AG09309 (cell line): ENCODE results near the gene TOLLIP.

ENCODE experiments used
- DNase-seq: peaks from one replicate; pipeline ENCODE4 v3.0.0-alpha.2; 2010; ENCODE audit warnings: low read depth
- H3K4me3 ChIP-seq: 2 replicates; pipeline ENCODE4 v1.5.1; 2011; ENCODE audit warnings: mild to moderate bottlenecking, low read depth, low read length, moderate library complexity; ENCODE audit not compliant: control insufficient read depth
- TF ChIP-seq, protein P1 (sequence below): IDR thresholded peaks from 2 replicates; pipeline ENCODE4 v1.5.1; 2011; ENCODE audit warnings: mild to moderate bottlenecking, low read depth, low read length, inconsistent platforms; ENCODE audit not compliant: insufficient read depth, control insufficient read depth; ENCODE audit errors: missing control alignments

The TOLLIP gene

GRCh38 chr11:1225386-1226225 lies 83.8 kb downstream of the TOLLIP start:
- no peak for DNase-seq
- no peak overlapping the region for H3K4me3 ChIP-seq
- TF ChIP-seq, protein P1, sequence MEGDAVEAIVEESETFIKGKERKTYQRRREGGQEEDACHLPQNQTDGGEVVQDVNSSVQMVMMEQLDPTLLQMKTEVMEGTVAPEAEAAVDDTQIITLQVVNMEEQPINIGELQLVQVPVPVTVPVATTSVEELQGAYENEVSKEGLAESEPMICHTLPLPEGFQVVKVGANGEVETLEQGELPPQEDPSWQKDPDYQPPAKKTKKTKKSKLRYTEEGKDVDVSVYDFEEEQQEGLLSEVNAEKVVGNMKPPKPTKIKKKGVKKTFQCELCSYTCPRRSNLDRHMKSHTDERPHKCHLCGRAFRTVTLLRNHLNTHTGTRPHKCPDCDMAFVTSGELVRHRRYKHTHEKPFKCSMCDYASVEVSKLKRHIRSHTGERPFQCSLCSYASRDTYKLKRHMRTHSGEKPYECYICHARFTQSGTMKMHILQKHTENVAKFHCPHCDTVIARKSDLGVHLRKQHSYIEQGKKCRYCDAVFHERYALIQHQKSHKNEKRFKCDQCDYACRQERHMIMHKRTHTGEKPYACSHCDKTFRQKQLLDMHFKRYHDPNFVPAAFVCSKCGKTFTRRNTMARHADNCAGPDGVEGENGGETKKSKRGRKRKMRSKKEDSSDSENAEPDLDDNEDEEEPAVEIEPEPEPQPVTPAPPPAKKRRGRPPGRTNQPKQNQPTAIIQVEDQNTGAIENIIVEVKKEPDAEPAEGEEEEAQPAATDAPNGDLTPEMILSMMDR: no peak

DNA sequence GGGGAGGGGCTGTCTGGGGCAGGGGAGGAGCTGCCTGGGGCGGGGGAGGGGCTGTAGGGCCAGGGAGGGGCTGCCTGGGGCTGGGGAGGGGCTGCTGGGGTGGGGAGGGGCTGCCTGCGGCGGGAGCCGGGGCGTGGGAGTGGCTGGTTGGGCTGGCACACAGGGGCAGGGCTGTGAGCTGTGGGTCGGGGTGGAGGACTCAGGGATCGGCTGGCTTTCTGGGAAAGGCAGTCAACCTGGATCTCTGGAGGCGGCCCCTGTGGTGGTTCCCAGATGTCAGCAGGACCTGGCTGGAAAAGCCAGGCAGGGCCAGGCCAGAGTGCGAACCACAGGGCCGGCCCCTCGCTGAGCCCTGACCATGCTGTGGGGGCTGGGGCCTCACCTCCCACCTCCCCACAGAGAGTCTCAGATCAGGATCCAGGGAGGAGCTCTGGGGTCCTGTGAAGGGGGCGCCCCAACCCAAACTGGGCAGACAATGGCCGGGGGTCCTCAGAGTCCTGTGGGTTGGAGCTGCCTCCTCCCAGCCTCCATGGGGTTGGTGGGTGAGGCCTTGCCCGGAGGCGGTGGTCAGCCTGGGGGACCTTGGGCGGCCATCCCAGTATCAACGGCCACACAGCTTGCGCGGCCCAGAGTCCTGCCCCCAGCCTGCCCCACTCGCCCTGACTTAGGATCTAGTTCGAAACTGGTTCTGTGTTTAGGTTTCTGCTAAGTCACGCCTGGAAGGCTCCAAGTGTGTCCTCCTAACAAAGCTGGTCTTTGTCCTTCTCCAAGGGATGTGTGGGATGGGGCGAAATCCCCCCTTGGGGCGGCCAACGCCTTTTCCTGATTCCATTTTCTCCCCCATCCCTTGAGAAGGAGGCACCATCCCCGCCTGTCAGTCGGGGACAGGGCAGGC lies 84.7 kb downstream of the TOLLIP start:
- DNase-seq: no peak
- TF ChIP-seq, protein P1: no peak
- H3K4me3 ChIP-seq: no peak overlapping the region
